Caco-2 (cell line): ENCODE data around the gene DYNLRB1. TPM values are rescaled to one million over a fixed set of nuclear protein-coding genes. Genes with fewer than 3 reads are reported as not detected.

Experiments used
- BruUV-seq: library from RNA; stranded (reverse); fragments of 400-500 nt; replicated peaks from 2 replicates; lab custom pipeline; 2021; lab: Mats Ljungman, UMichigan
- CTCF ChIA-PET: fragments of 300-600 bp; sonication (Branson Sonifier 250); formaldehyde crosslinking; loops from one replicate; lab custom pipeline; 2022; ENCODE audit warnings: antibody characterized with exemption; lab: Charles Lee
- POLR2A ChIA-PET: fragments of 300-600 bp; sonication (Branson Sonifier 250); formaldehyde crosslinking; loops from one replicate; lab custom pipeline; 2022; ENCODE audit warnings: antibody characterized with exemption; lab: Charles Lee
- DNase-seq, 2 experiments: peaks; one replicate each; pipeline versions ENCODE4 v3.0.0 to v3.0.0-alpha.2; 2020 to 2022
- H3K27me3 ChIP-seq: replicated peaks from 2 replicates; pipeline ENCODE4 v1.6.0; 2011; ENCODE audit warnings: low read length; ENCODE audit not compliant: control insufficient read depth, insufficient read depth
- H3K36me3 ChIP-seq: 2 replicates; pipeline ENCODE4 v1.5.1; 2011; ENCODE audit warnings: low read length; ENCODE audit not compliant: control insufficient read depth, insufficient read depth
- H3K4me1 ChIP-seq: fragments of 250-450 bp; sonication (Bioruptor Pico); 2 replicates; pipeline ENCODE4 v1.5.1; 2020; ENCODE audit warnings: mild to moderate bottlenecking
- H3K4me3 ChIP-seq: 2 replicates; pipeline ENCODE4 v1.5.1; 2011; ENCODE audit warnings: low read depth, mild to moderate bottlenecking, control low read depth, low read length
- H3K9me3 ChIP-seq: fragments of 250-450 bp; sonication (Bioruptor Pico); 2 replicates; pipeline ENCODE4 v1.5.1; 2020; ENCODE audit warnings: mild to moderate bottlenecking, moderate library complexity
- H3K27ac Mint-ChIP-seq: one replicate; pipeline ENCODE4 v1.8.0; 2022; ENCODE audit warnings: mixed read lengths; ENCODE audit not compliant: unreplicated experiment
- H3K27me3 Mint-ChIP-seq: one replicate; pipeline ENCODE4 v1.8.0; 2022; ENCODE audit warnings: mixed read lengths; ENCODE audit not compliant: insufficient read depth, unreplicated experiment
- H3K36me3 Mint-ChIP-seq: one replicate; pipeline ENCODE4 v1.8.0; 2022; ENCODE audit warnings: mild to moderate bottlenecking, mixed read lengths; ENCODE audit not compliant: insufficient read depth, unreplicated experiment
- H3K4me1 Mint-ChIP-seq: one replicate; pipeline ENCODE4 v1.8.0; 2022; ENCODE audit warnings: low read depth, mixed read lengths; ENCODE audit not compliant: unreplicated experiment
- H3K4me3 Mint-ChIP-seq: one replicate; pipeline ENCODE4 v1.8.0; 2022; ENCODE audit warnings: mild to moderate bottlenecking, moderate library complexity, mixed read lengths; ENCODE audit not compliant: unreplicated experiment
- H3K9me3 Mint-ChIP-seq: one replicate; pipeline ENCODE4 v1.8.0; 2022; ENCODE audit warnings: mixed read lengths; ENCODE audit not compliant: unreplicated experiment
- CTCF ChIP-seq, 2 experiments: fragments of 200-600 bp in 1 of 2; IDR thresholded peaks; 1 replicate in 1 of 2; 2 replicates in 1 of 2; pipeline versions ENCODE4 v1.5.1 to v1.8.0; 2011 to 2022; ENCODE audit warnings: antibody characterized with exemption in 1 of 2, control low read depth in 1 of 2, inconsistent platforms in 1 of 2, low read depth in 1 of 2, low read length in 1 of 2, mild to moderate bottlenecking in 1 of 2, moderate library complexity in 1 of 2; ENCODE audit not compliant: insufficient read depth in 1 of 2, severe bottlenecking in 1 of 2, unreplicated experiment in 1 of 2
- intact Hi-C: fragments of 100-400 bp; cut with micrococcal nuclease; formaldehyde crosslinking; loops from one replicate; pipeline ENCODE4 v1.10.0; 2022; ENCODE audit not compliant: unreplicated experiment
- total RNA-seq: library from RNA; stranded (reverse); gene quantifications from 2 replicates; pipeline ENCODE4 v1.2.3, GENCODE V29; 2022

Gene DYNLRB1
- total RNA-seq, 1 experiment from 2014 or later: 359 TPM

DNA sequence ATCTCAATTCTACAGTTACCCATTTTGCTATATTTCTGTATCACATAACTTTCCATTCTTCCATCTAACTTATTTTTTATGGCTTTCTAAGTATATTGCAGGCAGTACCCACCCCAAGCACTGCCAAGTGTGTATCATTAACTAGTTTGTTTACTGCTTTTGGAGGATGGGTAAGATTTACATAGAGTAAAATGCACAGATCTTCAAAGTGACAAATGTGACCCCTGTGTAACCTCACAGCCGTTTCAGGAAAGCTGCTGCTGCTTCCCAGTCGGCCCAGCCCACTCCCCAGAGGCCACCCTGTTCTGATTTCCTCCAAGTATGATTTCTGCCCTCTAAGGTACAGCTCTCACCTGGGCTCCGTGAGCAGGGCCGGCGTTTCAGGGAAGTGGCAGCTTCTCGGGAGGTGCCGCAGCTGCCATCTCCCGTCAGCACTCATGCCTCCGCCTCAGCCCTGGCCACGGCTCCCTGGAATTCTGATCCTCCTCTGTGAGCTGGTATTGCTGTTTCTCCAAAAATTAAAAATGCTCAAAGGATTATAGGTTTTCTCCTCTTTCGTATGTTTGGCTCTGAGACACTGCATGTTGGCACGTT, 27.3 kb downstream of the DYNLRB1 start:
- no TSS peak for BruUV-seq
- Mint-ChIP-seq H3K27me3 (no peaks in the 10 kb centered on the region), H3K36me3 (peaks cover 71% of the 10 kb centered on the region), H3K27ac (no peak overlapping the region), H3K4me3 (no peak overlapping the region), H3K9me3 (no peaks in the 10 kb centered on the region), H3K4me1 (peaks cover 8% of the 10 kb centered on the region)
- ChIA-PET CTCF (interaction anchor here (0.6 kb wide), 1 partner anchor 221 kb away, joined by 5 read pairs; no protein-coding TSS in a partner anchor), POLR2A (no interaction called here)
- no peak for DNase-seq
- intact Hi-C loops: no loop called here
- TF ChIP-seq CTCF (IDR thresholded peaks at IDR 0.05; ENCODE audit: insufficient read depth in 1 of 2, low read depth in 1 of 2, low read length in 1 of 2, severe bottlenecking in 1 of 2, unreplicated experiment in 1 of 2): no peak
- H3K9me3 ChIP-seq: no peaks in the 10 kb centered on the region
- H3K4me1 ChIP-seq: no peaks in the 10 kb centered on the region
- H3K36me3 ChIP-seq: peaks cover 5% of the 10 kb centered on the region; the same call in 1 of the 2 replicates
- H3K27me3 ChIP-seq: no peaks in the 10 kb centered on the region
- H3K4me3 ChIP-seq: no peak overlapping the region

DNA sequence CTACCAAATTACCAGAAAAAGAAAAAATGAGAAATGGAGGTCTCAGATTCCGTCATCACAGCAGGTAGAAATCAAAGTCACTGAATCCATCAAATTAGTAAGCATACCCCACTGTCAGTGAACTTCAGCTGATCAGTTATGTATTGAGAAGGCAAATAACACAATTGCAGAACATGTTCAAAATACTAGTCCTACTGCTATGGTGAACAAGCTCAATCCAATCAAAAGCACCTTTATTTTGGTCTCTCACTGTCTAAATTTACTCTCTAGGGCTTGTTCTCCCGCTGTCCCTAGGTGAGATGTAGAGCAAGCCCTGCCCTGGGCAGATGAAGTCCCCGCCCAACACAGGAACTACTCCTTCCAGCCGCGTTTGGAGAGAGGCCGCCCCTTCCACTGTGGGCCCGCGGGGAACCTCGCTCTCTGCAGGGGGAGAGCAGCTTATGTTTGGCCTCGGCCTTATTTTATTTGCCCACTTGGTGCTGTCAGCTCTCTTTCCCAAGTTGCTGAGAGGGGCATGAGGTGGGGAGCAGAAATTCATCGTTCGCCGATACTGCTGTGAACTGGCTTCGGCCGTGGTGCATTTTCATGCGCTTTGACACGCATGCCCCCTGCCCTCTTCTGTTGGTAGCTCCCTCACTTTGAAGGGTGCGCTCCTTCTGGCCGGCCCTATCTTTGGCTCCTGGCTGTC, 28.0 kb downstream of the DYNLRB1 start:
- ChIA-PET POLR2A (no interaction called here), CTCF (interaction anchor here (0.6 to 1.0 kb wide), 4 partner anchors 19 to 334 kb away, joined by 3 to 6 read pairs (median 4); no protein-coding TSS in a partner anchor)
- intact Hi-C loops: no loop called here
- TF ChIP-seq CTCF (IDR thresholded peaks at IDR 0.05; ENCODE audit: insufficient read depth in 1 of 2, low read depth in 1 of 2, low read length in 1 of 2, severe bottlenecking in 1 of 2, unreplicated experiment in 1 of 2): no peak
- no peak for DNase-seq
- Mint-ChIP-seq H3K27me3 (no peaks in the 10 kb centered on the region), H3K4me3 (no peak overlapping the region), H3K4me1 (peaks cover 8% of the 10 kb centered on the region), H3K27ac (no peak overlapping the region), H3K9me3 (no peaks in the 10 kb centered on the region), H3K36me3 (peaks cover 65% of the 10 kb centered on the region)
- Histone ChIP-seq H3K9me3 (no peaks in the 10 kb centered on the region), H3K36me3 (peaks cover 4% of the 10 kb centered on the region; the same call in 1 of the 2 replicates), H3K27me3 (no peaks in the 10 kb centered on the region), H3K4me3 (no peak overlapping the region), H3K4me1 (no peaks in the 10 kb centered on the region)
- no TSS peak for BruUV-seq

DNA sequence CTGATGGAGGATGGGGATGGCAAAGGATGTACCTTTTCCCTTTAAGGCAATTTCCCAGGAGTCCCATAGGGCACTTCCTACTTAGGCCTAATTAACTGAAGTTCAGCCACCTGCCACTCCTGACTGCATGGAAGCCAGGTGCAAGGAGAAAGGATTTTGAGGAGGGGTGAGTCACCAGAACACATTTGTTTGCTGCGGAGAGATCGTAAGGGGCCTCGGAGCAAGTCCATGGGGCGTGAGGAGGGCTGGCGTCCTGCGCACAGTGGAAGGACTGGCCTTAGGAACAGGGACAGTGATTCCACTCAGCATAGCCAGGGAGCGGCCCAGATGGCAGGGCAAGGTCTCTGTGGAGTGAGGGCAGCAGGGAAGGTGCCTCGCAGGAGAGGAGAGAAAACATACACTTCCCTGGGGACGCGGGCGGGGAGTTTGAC, 30.5 kb downstream of the DYNLRB1 start:
- Mint-ChIP-seq H3K9me3 (no peaks in the 10 kb centered on the region), H3K4me3 (peak overlapping the region; percentile 11), H3K27ac (peak overlapping the region; percentile 28), H3K27me3 (no peaks in the 10 kb centered on the region), H3K4me1 (peaks cover 8% of the 10 kb centered on the region), H3K36me3 (peaks cover 46% of the 10 kb centered on the region)
- no peaks in the 10 kb centered on the region for H3K4me1 ChIP-seq
- BruUV-seq: no TSS peak
- no peak for TF ChIP-seq CTCF (IDR thresholded peaks at IDR 0.05; ENCODE audit: insufficient read depth in 1 of 2, low read depth in 1 of 2, low read length in 1 of 2, severe bottlenecking in 1 of 2, unreplicated experiment in 1 of 2)
- H3K27me3 ChIP-seq: no peaks in the 10 kb centered on the region
- no peak overlapping the region for H3K4me3 ChIP-seq
- peak in 1 of 2 experiments; percentile 42 for DNase-seq
- intact Hi-C loops: loop anchor here (5.0 kb wide), 1 partner anchor 354 kb away; no protein-coding TSS in a partner anchor
- no peaks in the 10 kb centered on the region for H3K9me3 ChIP-seq
- POLR2A ChIA-PET: no interaction called here
- H3K36me3 ChIP-seq: no peaks in the 10 kb centered on the region
- CTCF ChIA-PET: interaction anchor here (0.7 kb wide), 1 partner anchor 234 kb away, joined by 6 read pairs; no protein-coding TSS in a partner anchor
